H1 (cell line): ENCODE data around the gene FHIT. TPM values are rescaled to one million over a fixed set of nuclear protein-coding genes. Genes with fewer than 3 reads are reported as not detected.

Experiments used
- CHD2 ChIP-seq: IDR thresholded peaks from 2 replicates; pipeline ENCODE4 v1.6.1; 2012; ENCODE audit warnings: low read length, improper control_type of control experiment
- JUN ChIP-seq: IDR thresholded peaks from 2 replicates; pipeline ENCODE4 v1.6.1; 2011; ENCODE audit warnings: low read depth, mild to moderate bottlenecking, improper control_type of control experiment, low read length
- SP2 ChIP-seq: IDR thresholded peaks from 2 replicates; pipeline ENCODE4 v1.6.1; 2012; ENCODE audit warnings: mild to moderate bottlenecking, low read length, inconsistent platforms
- polyA plus RNA-seq, 7 experiments: library from polyadenylated mRNA; depleted of rRNA in 3 of 7; stranded (reverse) in 5 of 7; unstranded in 2 of 7; fragments of >200 nt in 5 of 7; fragments of 200-250 nt in 2 of 7; gene quantifications; 1 replicate in 5 of 7; 2 replicates in 1 of 7; 4 replicates in 1 of 7; pipeline versions ENCODE4 v1.2.1 to v1.2.3, GENCODE V29; 2011 to 2013; ENCODE audit warnings: missing spikeins in 2 of 7, mixed read lengths in 2 of 7
- total RNA-seq: library from RNA; stranded (reverse); fragmentation: NEBNext Ultra II Directional; extraction: Animal tissue kit (Norgen Biotek cat#: 25700); gene quantifications from 2 replicates; pipeline ENCODE4 v1.2.1, GENCODE V29; 2021

Gene FHIT
- total and polyA plus RNA-seq, 2 of the 8 experiments (the other 6 are each of a cell fraction or from before 2014, with no cell fraction given), result 1.2 to 3.2 TPM

DNA sequence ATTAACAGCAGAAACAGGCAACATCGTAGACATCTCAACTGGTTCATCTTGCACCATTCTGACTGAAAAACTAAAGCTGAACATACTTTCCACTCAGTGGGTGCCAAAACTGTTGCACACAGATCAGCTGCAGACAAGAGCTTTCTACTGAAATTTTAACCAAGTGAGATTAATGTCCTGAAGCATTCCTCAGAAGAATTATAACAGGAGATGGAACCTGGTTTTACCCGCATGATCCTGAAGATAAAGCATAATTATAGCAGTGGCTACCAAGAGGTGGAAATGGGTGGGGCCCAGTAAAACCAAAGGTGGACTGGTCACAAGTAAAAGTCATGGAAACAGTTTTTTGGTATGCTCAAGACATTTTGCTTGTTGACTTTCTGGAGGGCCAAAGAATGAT, 858.8 kb downstream of the FHIT start (continued):
- TF ChIP-seq CHD2, result no peak
- TF ChIP-seq JUN, result no peak
- TF ChIP-seq SP2, result no peak
- TF ChIP-seq, all 59 proteins: peak for 0
